Loucy (cell line): ENCODE data around the gene SLC22A25.

Source experiments
- CTCF ChIP-seq: fragments of 200-600 bp; sonication (generic); conservative IDR thresholded peaks from 2 replicates; pipeline ENCODE4 v1.5.1; 2014; ENCODE audit warnings: mild to moderate bottlenecking, antibody characterized with exemption, low read length
- EZH2phosphoT487 ChIP-seq: fragments of 200-600 bp; IDR thresholded peaks from 2 replicates; pipeline ENCODE4 v1.6.1; 2018; ENCODE audit warnings: antibody characterized with exemption, mild to moderate bottlenecking, moderate library complexity, borderline replicate concordance

- TF ChIP-seq EZH2phosphoT487 (no peak), CTCF (no peak)
Observed at GRCh38 chr11:63289658-63290057, 46.3 kb upstream of the SLC22A25 start.
